ENCODE data around the gene ARRDC3.
"Not testable (repeated sequence)": the region's sequence is repeated elsewhere in the genome, so short reads cannot be mapped to it uniquely, and the experiment has no call there.

ARRDC3 gene

GRCh38 chr5:91359962-91360609, 23.0 kb downstream of the ARRDC3 start:
- DNase-seq: no peak

GRCh38 chr5:91357806-91358205, 25.3 kb downstream of the ARRDC3 start:
- no peak for DNase-seq

GRCh38 chr5:91357012-91357634, 26.0 kb downstream of the ARRDC3 start:
- no peak for DNase-seq

- DNase-seq: not testable (repeated sequence)
Observed at GRCh38 chr5:91354867-91355266, 28.2 kb downstream of the ARRDC3 start.

- no peak for DNase-seq
Observed at GRCh38 chr5:91352831-91353695, 30.1 kb downstream of the ARRDC3 start.

- DNase-seq: no peak
Observed at GRCh38 chr5:91345461-91345860, 37.7 kb downstream of the ARRDC3 start.

- DNase-seq: not testable (repeated sequence)
Observed at GRCh38 chr5:91344661-91345200, 38.4 kb downstream of the ARRDC3 start.

- no peak for DNase-seq
Observed at GRCh38 chr5:91343916-91344315, 39.2 kb downstream of the ARRDC3 start.

GRCh38 chr5:91342931-91343330, 40.2 kb downstream of the ARRDC3 start:
- not testable (repeated sequence) for DNase-seq

GRCh38 chr5:91341154-91341553, 42.0 kb downstream of the ARRDC3 start:
- DNase-seq: no peak

GRCh38 chr5:91340532-91340931, 42.6 kb downstream of the ARRDC3 start:
- no peak for DNase-seq

GRCh38 chr5:91339063-91339705, 43.9 kb downstream of the ARRDC3 start:
- DNase-seq: no peak

GRCh38 chr5:91332267-91333045, 50.7 kb downstream of the ARRDC3 start:
- no peak for DNase-seq

GRCh38 chr5:91331705-91332104, 51.4 kb downstream of the ARRDC3 start:
- no peak for DNase-seq

GRCh38 chr5:91329283-91329682, 53.8 kb downstream of the ARRDC3 start:
- DNase-seq: no peak

- no peak for DNase-seq
Observed at GRCh38 chr5:91328743-91329142, 54.4 kb downstream of the ARRDC3 start.

- DNase-seq: not testable (repeated sequence)
Observed at GRCh38 chr5:91322981-91323380, 60.1 kb downstream of the ARRDC3 start.

GRCh38 chr5:91319667-91320066, 63.5 kb downstream of the ARRDC3 start:
- no peak for DNase-seq

- DNase-seq: no peak
Observed at GRCh38 chr5:91318724-91319123, 64.4 kb downstream of the ARRDC3 start.

All from NCI-H1436 treated with DMSO at 0.1 percent for 48 hours (cell line).